GM18517 (cell line): ENCODE data around the gene HOXB9.

Experiments used
- ATAC-seq: cut with Tn5 transposase; IDR thresholded peaks from one replicate; pipeline ENCODE4 v1.9.1; 2021; ENCODE audit warnings: mild to moderate bottlenecking, moderate library complexity; ENCODE audit not compliant: unreplicated experiment

HOXB9 gene

GRCh38 chr17:48588528-48588927, 37.6 kb downstream of the HOXB9 start:
- no peak for ATAC-seq

GRCh38 chr17:48588074-48588415, 38.1 kb downstream of the HOXB9 start:
- no peak for ATAC-seq

GRCh38 chr17:48587276-48588073, 38.7 kb downstream of the HOXB9 start:
- no peak for ATAC-seq

GRCh38 chr17:48586355-48587258, 39.6 kb downstream of the HOXB9 start:
- no peak for ATAC-seq

DNA sequence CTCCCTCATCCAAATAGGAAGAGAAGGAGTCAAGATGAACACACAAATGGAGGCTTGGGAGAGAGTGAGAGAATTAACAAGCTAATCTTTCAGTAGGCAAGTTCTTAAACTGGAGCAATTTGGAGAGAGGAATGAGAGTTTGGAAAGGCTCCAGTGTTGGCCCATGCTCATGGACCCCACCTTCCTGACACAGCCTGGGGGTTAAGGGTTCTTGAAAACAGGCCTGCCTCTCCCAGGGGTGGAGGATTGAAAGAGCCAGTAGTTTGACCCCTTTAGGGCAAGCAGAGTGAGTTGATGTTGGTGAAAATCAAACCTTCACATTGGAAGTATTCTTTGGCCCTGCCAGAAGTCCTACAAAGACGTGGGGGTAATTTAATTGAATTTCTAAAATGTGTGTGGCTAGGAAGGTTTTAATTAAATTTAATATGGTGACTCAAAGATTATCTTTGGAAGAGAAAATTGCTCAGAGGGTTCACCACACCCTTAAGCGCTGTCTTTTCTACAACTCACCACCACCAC, 41.9 kb downstream of the HOXB9 start:
- ATAC-seq = no peak

DNA sequence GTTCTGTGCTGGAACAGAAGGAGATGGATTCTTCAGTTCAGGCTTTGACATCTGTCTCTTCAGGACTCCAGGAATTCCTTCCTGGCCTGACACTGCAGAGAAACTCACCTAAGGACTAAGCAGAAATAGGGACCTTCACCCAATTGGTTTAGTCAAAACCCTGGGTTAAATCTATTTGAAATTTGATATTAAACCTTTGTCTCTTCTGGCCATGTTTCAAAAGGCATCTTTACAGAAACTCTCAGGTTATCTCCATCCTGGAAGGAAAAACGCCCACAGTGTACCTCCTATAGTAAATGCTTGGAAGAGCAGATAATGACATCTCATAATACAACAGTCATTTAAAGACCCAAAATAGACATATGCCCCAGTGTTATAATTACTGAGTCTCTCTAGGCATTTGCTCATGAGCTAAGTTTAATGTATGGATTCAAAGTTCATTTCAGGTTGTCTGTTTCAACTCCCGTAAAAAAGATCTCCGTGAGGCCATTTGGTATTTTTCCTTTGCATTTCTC, 42.4 kb downstream of the HOXB9 start:
- no peak for ATAC-seq

DNA sequence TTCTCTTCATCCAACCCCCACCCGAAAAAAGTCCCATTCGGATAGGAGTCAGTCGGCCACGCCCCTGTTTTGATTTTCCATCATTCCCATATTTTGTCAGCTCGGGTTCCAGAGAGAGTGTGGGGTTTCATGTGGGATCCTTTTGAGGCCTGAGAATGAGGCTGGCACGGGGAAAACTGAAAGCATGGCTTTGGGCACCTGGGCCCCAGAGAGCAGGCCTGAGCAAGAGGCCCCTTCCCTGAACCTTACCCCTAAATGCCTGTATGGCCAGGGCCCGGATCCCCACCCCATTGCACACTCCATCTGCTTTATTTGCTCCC, 43.4 kb downstream of the HOXB9 start:
- no peak for ATAC-seq

GRCh38 chr17:48579760-48580554, 46.2 kb downstream of the HOXB9 start:
- no peak for ATAC-seq

DNA sequence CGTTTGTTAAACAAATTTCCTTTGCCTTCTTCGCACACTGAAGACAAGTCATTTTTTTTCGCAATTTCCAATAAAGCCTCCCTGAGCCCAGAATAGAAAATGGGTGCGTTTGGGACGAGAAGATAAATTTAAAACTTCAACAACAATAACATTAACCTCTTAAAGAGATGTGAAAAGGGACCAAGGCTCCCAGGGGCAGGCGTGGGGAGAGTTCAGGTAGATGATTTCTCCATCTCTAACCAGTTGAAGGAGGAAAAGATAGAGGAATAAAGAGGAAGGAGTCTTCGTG, 46.7 kb downstream of the HOXB9 start:
- ATAC-seq = no peak

- no peak for ATAC-seq
Observed at GRCh38 chr17:48578616-48579470, 47.3 kb downstream of the HOXB9 start.

- ATAC-seq = no peak
Observed at GRCh38 chr17:48577946-48578615, 48.1 kb downstream of the HOXB9 start, which contains the start of gene HOXB4. HOXB4 (minus strand) TSS chr17:48578350; CDS start chr17:48578319, 31 bp downstream.

DNA sequence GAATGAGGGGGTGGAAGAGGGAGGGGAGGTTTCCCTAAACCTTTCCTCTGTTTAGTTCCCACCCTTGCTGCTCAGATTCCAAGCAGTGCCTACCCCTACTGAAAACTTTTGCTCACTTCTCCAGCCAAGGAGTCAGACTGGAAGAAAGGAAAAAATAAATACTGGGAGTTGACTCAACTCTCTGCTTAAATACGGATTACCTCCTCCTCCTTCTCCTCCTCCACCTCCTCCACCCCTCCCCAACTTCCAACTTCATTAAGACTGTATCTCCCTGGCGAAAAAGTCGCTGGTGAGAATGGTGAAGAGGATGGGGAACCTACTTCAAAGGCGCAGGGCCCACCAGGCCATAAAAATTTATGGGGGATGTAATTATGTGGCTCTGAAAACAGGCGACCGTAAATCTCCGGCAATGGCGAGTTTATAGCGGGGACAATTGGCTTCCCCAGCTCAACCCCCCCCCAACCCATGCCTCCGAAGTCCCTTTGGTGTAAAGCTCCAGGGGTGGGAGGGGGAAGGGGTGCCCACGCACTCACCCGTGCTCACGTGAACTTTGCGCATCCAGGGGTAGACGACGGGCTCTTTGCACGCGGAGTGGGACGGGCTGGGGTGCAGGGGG, 48.7 kb downstream of the HOXB9 start:
- ATAC-seq = no peak

GRCh38 chr17:48576479-48577309, 49.5 kb downstream of the HOXB9 start:
- ATAC-seq = no peak

- ATAC-seq = no peak
Observed at GRCh38 chr17:48575673-48576478, 50.3 kb downstream of the HOXB9 start.

GRCh38 chr17:48575066-48575582, 51.0 kb downstream of the HOXB9 start:
- ATAC-seq = no peak

DNA sequence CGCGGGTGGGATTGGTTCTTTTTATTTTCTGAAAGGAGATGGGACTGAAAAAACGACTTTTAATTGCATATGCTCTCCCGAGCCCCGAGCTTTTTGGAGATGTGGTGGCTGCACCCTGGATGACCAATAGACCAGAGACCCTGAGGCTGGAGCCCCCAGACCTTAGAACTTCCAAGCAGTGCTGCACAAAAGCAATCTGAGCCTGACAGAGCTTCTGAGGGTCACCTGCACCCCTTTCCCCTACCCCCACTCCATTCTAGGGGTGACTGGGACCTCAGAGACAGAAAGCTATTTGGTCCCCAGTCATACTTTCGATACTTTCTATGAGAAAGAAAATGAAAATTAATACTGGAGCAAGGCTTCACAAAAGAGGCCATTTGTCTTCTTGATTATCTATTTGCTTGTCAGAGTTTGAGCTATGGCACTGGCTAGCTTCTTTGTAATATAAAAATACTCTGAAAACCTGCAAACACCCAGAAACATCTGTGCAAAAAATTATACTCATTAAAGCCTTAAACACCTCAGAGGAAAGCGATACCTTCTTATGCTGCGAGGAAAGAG, 51.6 kb downstream of the HOXB9 start:
- ATAC-seq = no peak

DNA sequence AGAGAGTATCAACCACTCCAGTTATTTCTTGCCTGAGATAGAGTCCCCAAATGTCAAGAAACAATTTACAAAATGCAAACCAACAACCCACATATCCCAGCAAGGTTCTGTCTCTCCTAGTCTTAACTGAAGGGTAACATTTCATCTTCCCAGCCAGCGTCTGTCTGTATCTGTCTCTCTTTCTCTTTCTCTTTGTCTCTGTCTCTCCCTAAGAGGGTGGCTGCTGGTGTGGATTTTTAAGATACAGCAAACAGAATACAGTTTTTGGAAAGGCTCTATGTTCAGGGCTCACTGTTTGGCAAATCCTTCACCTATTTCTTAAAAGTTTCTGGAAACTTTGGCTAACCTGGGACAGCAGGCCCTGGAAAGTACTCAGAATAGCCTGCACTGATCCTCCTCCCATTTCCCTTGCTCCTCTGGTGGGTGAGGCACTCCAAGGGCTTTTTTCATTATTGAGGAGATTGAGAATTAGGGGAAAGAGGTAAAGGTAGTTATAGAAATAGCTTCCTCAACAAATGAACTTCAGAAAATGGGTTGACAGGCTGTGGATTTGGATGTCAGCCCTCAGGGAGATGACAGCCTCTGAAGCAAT, 54.2 kb downstream of the HOXB9 start:
- no peak for ATAC-seq
